Right forelimb (tissue), 1 donor: ENCODE results near the gene CEND1.

ENCODE experiments used
- DNase-seq: peaks from one replicate; pipeline ENCODE4 v3.0.0-alpha.2; 2018

The CEND1 gene

DNA sequence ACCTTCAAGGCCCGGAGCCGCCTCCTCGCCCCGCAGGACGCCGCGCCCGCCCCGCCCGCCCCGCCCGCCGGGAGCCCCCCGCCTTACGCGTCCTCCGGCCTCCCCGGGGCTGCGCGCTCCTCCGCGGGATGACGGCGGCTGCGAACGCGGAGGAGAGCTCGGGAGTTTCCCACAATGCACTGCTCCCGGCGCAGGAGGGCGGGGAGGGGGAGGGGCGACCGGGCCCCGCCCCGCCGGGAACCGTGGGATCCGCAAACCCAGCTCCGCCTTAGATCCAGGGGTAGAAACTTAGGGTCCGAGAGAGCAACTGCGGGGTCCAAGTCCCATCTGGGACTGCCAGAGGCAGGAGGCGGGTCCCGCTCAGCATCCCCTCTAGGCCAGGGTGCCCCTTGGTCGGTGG lies at the start of gene CEND1:
CEND1 (minus strand) TSS at position 148 of the 400 bp plus-strand sequence. CDS start 1,514 bp downstream, outside the sequence.
- DNase-seq, result no peak

GRCh38 chr11:839280-839623 lies 49.4 kb upstream of the CEND1 start:
- DNase-seq, result no peak

DNA sequence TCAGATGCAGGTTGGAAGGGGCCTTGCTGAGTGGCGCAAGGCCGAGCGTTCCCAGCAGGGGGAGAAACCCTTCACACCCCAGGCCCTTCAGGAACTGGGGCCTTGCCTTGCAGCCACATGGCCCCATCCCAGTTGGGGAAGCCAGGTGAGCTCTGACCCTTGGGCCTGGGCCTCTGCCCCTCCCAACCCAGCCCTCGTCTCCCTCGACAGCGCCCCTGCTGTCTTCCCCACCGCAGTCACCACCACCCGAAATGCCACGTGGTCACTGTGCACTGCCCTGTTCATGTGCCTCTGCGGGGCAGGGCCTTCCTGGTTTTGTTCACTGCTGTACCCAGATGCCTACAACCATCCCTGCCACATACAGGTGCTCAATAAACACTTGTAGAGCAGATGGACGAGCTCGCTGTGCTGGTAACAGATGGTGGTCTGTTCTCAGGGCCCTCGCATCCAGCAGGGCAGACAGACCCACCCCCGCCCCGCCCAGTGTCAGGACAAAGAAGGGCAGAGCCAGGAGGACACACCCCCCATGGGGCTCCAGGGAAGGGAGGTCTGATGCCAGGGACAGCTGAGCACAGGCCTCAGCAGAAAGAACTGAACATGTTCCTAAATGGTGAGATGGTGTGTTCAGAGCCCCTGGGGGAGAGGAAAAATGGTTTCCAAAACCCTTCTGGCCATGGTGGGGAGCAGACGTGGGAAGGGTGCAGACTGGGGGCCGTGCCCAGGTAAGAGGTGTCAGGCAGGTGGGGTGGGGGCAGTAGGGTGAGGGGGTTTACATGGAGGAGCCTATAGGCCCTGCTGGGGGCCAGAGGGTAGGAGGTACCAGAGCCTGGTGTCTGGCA lies 48.8 kb upstream of the CEND1 start:
- no peak for DNase-seq

GRCh38 chr11:837990-838307 lies 48.1 kb upstream of the CEND1 start:
- DNase-seq, result no peak

- DNase-seq, result no peak
Observed at GRCh38 chr11:837189-837989, 47.5 kb upstream of the CEND1 start.

GRCh38 chr11:836700-837099 lies 46.8 kb upstream of the CEND1 start:
- DNase-seq, result no peak

- no peak for DNase-seq
Observed at GRCh38 chr11:836274-836673, 46.4 kb upstream of the CEND1 start.

DNA sequence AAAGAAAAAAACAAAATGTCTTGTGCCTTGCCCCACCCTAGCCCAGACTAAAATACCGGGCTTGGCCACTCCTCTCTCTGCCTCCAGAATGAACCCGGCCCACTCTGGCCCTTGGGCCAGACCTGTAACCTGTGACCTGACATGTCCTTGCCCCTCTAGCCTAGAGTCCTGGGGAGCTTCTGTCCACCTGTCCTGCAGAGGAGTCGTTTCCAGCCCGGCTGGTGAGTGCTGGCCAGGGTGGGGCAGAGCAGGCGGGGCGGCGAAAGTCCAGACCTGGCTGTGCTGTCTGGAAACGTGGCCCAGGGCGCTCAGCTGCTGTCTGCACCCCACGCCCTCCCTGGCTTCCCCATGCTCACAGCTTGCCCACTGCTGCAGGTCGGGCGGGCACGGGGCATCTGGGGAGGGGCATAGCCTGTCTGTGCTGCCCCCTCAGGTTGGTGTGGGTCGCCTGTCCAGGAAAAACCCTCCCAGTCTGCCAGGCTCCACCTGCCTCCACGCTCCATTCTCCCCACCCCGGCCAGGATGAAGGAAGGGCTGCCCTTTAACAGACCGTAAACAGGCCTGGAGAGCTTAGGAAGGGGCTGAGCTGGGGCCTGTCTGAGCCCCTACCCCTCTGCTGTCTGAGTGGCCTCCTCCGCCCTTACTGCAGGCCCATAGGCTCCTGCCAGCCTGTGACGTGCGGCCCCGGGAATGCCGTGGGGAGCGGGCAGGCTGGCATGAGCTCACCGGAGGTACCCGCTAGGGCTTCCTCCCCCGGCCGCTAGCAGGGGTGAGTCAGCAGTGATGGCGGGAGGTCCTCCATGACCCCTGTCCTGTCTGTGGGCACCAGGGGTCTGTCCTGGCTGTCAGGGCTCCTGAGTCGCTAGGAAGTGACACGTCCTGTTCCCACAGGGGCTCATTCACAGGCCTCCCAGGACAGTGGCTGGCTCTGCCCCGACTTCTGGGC lies 44.8 kb upstream of the CEND1 start:
- DNase-seq, result no peak

DNA sequence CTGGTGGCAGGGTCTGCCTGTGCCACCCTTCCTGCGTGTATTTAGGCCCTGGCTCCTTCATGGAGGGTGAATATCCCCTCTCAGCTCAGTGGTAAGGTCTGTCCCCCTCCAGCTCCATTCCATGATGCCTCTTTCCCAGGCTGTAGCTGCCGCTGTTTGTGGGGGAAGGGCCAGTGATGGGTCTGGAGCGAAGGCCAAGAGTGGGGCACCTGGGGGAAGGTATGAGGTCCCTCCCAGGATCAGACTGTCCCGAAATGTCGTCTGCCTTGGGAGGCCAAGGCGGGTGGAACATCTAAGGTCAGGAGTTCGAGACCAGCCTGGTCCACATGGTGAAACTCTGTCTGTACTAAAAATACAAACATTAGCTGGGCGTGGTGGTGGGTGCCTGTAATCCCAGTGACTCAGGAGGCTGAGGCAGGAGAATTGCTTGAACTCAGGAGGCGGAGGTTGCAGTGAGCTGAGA lies 44.0 kb upstream of the CEND1 start:
- DNase-seq, result no peak

DNA sequence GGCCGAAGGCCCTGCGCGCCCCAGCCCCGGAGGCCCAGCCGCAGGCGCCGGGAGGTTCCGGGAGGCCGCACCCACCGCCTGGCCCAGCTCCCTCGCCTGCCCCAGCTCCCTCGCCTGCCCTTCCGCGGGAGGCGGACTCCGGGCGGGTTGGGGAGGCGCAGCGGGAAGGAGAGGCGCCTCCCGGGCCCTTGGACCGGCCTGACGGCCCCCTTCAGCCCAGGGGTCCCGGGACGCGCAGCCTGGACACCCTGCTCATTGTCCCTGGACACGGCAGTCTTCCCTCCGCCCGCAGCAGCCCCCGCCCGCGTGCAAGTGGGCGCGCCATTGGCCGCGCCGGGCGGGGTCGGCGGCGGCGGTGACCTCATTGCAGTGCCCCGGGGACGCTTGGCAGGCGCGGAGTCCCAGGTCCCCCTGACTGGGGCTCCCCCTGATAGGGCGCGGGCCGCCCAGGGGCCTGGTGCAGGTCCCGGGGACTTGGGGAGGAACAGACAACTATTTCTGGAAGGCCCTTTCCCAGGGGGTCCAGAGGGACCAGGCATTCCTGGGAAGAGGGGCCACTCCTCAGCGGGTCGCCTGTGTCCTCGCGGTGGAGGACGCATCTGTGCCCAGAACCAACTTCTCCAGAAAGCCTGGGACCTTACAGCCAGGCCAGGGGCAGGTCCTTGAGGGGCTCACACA lies 43.4 kb upstream of the CEND1 start:
- DNase-seq, result no peak

GRCh38 chr11:832529-833113 lies 42.7 kb upstream of the CEND1 start, which contains the start of gene CD151:
TSS of gene CD151 (plus strand) at chr11:832952. CDS start at chr11:836070, 3,118 bp downstream.
- no peak for DNase-seq

DNA sequence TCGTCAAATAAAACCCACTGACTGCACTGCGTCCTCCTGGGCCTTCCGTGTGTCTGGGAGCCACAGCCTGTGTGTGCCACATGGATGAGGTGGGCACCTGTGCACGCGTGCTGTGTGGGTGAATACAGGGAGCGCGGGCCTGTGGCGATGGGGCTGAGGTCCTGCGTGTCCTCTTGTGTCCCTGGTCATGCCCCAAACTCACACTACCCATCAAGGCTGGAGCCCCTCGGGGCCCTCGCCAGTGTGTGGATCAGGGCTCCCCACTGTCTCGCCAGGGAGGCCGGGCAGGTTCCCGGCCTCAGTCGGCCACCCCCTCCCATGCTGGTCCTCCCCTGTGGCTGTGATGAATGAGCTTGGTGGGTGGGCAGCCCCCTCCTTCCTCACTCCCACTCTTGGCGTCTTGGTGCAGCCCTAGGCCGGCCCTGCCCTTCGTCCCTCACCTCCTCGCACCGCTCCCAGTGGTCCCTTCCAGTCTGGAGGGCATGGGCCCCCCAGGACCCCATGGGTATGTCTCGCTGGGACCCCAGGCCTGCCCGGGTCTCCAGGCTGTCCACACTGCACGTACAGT lies 42.2 kb upstream of the CEND1 start:
- DNase-seq, result no peak

- DNase-seq, result no peak
Observed at GRCh38 chr11:831118-831864, 41.4 kb upstream of the CEND1 start.

GRCh38 chr11:830295-831117 lies 40.6 kb upstream of the CEND1 start:
- no peak for DNase-seq

GRCh38 chr11:829847-830294 lies 40.0 kb upstream of the CEND1 start:
- no peak for DNase-seq

- DNase-seq, result no peak
Observed at GRCh38 chr11:829176-829846, 39.4 kb upstream of the CEND1 start.

DNA sequence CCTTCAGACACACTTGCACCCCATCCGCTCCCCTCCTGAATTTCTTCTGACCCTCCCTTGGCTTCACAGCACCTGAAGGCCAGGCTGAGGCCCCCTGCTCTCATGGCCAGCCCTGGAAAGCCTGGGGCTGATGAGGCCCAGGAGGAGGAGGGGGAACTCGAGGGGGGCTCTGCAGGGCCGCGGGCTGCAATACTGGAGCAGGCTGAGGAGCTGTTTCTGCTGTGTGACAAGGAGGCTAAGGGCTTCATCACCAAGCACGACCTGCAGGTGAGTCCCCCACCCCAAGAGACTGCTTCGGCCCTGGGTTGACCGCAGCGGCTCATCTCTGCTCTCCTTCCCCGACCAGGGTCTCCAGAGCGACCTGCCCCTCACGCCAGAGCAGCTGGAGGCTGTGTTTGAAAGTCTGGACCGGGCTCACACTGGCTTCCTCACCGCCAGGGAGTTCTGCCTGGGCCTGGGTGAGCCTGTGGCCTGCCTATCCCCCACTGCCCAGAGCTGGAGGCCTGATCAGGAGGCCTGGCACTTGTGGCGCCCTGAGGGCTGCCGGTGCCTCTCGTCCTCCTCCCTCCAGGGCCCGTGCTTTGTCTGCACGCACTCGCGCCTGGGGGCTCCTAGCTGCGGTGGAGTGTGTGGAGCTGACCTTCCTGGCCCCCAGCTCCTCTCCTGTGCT lies 38.8 kb upstream of the CEND1 start:
- no peak for DNase-seq

- no peak for DNase-seq
Observed at GRCh38 chr11:827897-828192, 38.0 kb upstream of the CEND1 start, which contains the start of gene CRACR2B. TSS of gene CRACR2B (plus strand) at chr11:827919. CDS start at chr11:828608, 689 bp downstream.
